DMS153 treated with DMSO at 0.1 percent for 48 hours (cell line): ENCODE results near the gene ANO9.
"Not testable (repeated sequence)": the region's sequence is repeated elsewhere in the genome, so short reads cannot be mapped to it uniquely, and the experiment has no call there.

Experiments used
- DNase-seq: peaks from one replicate; lab custom pipeline; 2025; ENCODE audit not compliant: unreplicated experiment; lab: John Stamatoyannopoulos, UW

Gene ANO9

GRCh38 chr11:404551-405264, 37.1 kb downstream of the ANO9 start:
- no peak for DNase-seq

GRCh38 chr11:403761-404431, 37.9 kb downstream of the ANO9 start:
- DNase-seq: no peak

- DNase-seq: no peak
These were observed 38.6 kb downstream of the ANO9 start for GRCh38 chr11:403021-403760.

- not testable (repeated sequence) for DNase-seq
These were observed 40.6 kb downstream of the ANO9 start for GRCh38 chr11:401196-401595.

- DNase-seq: no peak
These were observed 41.5 kb downstream of the ANO9 start for GRCh38 chr11:400241-400689.

GRCh38 chr11:399731-400211, 42.0 kb downstream of the ANO9 start:
- no peak for DNase-seq

GRCh38 chr11:398826-399225, 43.0 kb downstream of the ANO9 start:
- DNase-seq: no peak

DNA sequence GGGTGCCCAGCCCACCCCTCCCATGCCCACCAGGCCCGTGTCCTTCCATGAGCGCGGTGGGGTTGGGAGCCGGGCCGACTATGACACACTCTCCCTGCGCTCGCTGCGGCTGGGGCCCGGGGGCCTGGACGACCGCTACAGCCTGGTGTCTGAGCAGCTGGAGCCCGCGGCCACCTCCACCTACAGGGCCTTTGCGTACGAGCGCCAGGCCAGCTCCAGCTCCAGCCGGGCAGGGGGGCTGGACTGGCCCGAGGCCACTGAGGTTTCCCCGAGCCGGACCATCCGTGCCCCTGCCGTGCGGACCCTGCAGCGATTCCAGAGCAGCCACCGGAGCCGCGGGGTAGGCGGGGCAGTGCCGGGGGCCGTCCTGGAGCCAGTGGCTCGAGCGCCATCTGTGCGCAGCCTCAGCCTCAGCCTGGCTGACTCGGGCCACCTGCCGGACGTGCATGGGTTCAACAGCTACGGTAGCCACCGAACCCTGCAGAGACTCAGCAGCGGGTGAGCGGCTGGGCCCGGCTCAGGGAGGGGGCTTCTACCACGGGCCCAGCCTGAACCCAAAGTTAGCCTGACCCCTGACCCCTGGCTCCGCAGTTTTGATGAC, 44.8 kb downstream of the ANO9 start:
- DNase-seq: no peak

DNA sequence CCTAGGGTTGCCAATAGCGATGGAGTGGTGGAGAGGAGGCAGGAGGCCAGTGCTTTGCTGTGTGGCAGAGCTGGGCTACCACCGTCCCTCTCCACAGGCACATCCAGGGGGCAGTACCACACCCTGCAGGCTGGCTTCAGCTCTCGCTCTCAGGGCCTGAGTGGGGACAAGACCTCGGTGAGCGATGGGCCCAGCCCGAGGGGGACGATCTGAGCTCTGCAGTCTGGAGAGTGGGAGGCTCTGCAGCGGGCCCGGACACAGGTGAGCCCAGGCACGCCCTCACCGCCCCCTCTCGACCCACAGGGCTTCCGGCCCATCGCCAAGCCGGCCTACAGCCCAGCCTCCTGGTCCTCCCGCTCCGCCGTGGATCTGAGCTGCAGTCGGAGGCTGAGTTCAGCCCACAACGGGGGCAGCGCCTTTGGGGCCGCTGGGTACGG, 45.3 kb downstream of the ANO9 start:
- DNase-seq: no peak

DNA sequence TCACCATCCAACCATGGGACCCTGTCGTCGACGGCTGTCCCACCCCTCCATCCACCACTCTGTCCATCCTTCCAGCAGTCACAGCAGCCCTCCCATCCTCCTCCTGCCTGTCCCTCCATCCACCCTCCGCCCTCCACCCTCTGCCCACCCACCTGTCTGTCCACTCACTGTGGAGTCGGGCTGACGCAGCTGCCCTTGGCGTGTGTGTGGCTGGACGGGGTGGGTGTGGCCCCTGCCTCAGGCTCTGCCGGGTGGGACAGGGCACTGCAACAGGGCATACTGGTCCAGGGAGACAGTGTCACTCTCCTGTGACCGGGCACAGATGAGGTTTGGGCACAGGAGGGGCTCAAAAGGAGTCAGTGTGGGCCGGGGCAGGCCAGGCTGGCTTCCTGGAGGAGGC, 45.9 kb downstream of the ANO9 start:
- no peak for DNase-seq

- no peak for DNase-seq
These were observed 46.8 kb downstream of the ANO9 start for GRCh38 chr11:394858-395655.

- DNase-seq: peak; percentile 56
These were observed 47.6 kb downstream of the ANO9 start, which contains the start of gene PKP3 for GRCh38 chr11:394034-394857. Gene PKP3, plus strand, starts transcription at chr11:394209. Its CDS starts 84 bp downstream, at chr11:394293.

GRCh38 chr11:393219-394033, 48.4 kb downstream of the ANO9 start:
- DNase-seq: no peak

GRCh38 chr11:392102-392777, 49.6 kb downstream of the ANO9 start:
- no peak for DNase-seq

GRCh38 chr11:391117-392017, 50.4 kb downstream of the ANO9 start:
- no peak for DNase-seq

DNA sequence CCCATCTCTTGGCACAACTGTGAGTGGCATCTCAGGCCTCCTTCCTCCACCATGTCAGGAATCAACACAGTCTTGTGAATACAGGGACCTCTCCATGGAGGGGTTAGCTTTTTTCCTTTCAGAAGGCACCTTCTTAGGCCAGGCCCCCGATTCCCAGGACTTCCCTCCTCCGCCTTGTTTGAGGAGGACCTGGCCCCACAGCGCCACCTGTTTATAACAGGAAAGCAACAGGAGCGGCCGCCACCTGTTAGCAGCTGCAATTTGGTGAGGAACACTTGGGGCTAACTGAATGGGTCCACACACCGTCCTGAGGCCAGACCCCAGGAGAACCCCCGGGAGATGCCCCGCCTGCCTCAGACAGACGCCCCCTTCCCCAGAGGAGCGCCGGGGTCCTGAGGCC, 51.6 kb downstream of the ANO9 start:
- peak; percentile 21 for DNase-seq

DNA sequence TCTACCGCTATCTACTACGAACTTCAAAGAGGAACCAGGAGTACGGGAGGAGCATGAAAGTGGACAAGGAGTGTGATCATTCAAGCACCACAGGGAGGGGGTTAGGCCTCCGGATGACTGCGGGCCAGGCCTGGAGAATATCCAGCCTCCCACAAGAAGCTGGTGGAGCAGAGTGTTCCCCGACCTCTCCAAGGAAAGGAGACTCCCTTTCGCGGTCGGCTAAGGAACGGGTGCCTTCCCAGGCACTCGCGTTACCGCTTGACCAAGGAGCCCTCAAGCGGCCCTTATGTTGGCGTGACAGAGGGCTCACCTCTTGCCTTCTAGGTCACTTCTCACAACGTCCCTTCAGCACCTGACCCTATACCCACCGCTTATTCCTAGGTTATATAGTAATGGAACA, 52.4 kb downstream of the ANO9 start:
- DNase-seq: not testable (repeated sequence)
